Muscle of back (tissue), 11 donors: Measurements from ENCODE around the gene ACOT11. TPM values are rescaled to one million over a fixed set of nuclear protein-coding genes. Genes with fewer than 3 reads are reported as not detected.
A peak's percentile ranks its signal among the peaks of the same experiment; 100 is the strongest.

Experiments
- DNase-seq, 3 donors: peaks; one replicate each; pipeline versions ENCODE4 v3.0.0 to v3.0.0-alpha.2; 2013
- polyA plus RNA-seq, 10 donors: library from polyadenylated mRNA; unstranded; fragments of 120-200 nt; gene quantifications; one replicate each; pipeline ENCODE4 v1.2.1, GENCODE V29; 2013; ENCODE audit not compliant: insufficient read length in 10 of 10

ACOT11 gene
- polyA plus RNA-seq, 10 donors, result 2.6 to 10.0 (median 5.3) TPM

- DNase-seq, result peak in 2 of 3 donors; percentile 26 to 27
Observed at GRCh38 chr1:54645806-54646676, 98.0 kb downstream of the ACOT11 start.

GRCh38 chr1:54649130-54649898 is 101.3 kb downstream of the ACOT11 start:
- DNase-seq, result no peak

GRCh38 chr1:54649921-54650320 is 101.9 kb downstream of the ACOT11 start:
- DNase-seq, result no peak

- no peak for DNase-seq
Observed at GRCh38 chr1:54650417-54650816, 102.4 kb downstream of the ACOT11 start.

- no peak for DNase-seq
Observed at GRCh38 chr1:54651608-54652007, 103.6 kb downstream of the ACOT11 start.

- no peak for DNase-seq
Observed at GRCh38 chr1:54652168-54652567, 104.1 kb downstream of the ACOT11 start.

GRCh38 chr1:54653036-54653435 is 105.0 kb downstream of the ACOT11 start:
- no peak for DNase-seq

- DNase-seq, result no peak
Observed at GRCh38 chr1:54658164-54658913, 110.3 kb downstream of the ACOT11 start.

Other genes with a start within 250 kb of the ACOT11 start
- gene SSBP3, start 141.8 kb upstream of the ACOT11 start, polyA plus RNA-seq, result 10 to 100 TPM; 44.8 to 68.1 (median 51.2) TPM
- 1 to 10 TPM in 1 of 10 donors, under 1 TPM in 8, not detected in 1; 0.19 to 1.4 (median 0.36) TPM for gene FAM151A, start 75.3 kb downstream of the ACOT11 start, polyA plus RNA-seq
- gene MROH7, start 93.6 kb downstream of the ACOT11 start, polyA plus RNA-seq, result 1 to 10 TPM; 1.3 to 8.5 (median 3.2) TPM
- gene TTC4, start 167.6 kb downstream of the ACOT11 start, polyA plus RNA-seq, result 10 to 100 TPM; 20.9 to 32.2 (median 26.1) TPM
- 1 to 10 TPM; 3.6 to 5.3 (median 4.4) TPM for gene PARS2, start 216.3 kb downstream of the ACOT11 start, polyA plus RNA-seq